Mesenchymal stem cell (in vitro differentiated cells and primary cell): Measurements from ENCODE around the gene ZNF552.
"Not testable (repeated sequence)": the region's sequence is repeated elsewhere in the genome, so short reads cannot be mapped to it uniquely, and the experiment has no call there.

ENCODE experiments used
- DNase-seq: peaks from one replicate; pipeline ENCODE4 v3.0.0-alpha.2; 2013
- H2AFZ ChIP-seq: one replicate; pipeline ENCODE4 v1.6.1; 2013; ENCODE audit warnings: low read depth, mild to moderate bottlenecking, control low read depth, inconsistent platforms, low read length, moderate library complexity
- H2AK5ac ChIP-seq: 2 replicates; pipeline ENCODE4 v1.6.1; 2013; ENCODE audit warnings: low read length, moderate library complexity, mild to moderate bottlenecking, inconsistent platforms; ENCODE audit not compliant: severe bottlenecking
- H2BK120ac ChIP-seq: one replicate; pipeline ENCODE4 v1.6.1; 2013; ENCODE audit warnings: low read depth, mild to moderate bottlenecking, inconsistent platforms, low read length, moderate library complexity
- H2BK12ac ChIP-seq, 2 experiments: one replicate each; pipeline ENCODE4 v1.6.1; 2013; ENCODE audit warnings: inconsistent platforms in 2 of 2, low read length in 2 of 2, mild to moderate bottlenecking in 2 of 2, moderate library complexity in 2 of 2, control low read depth in 1 of 2
- H2BK15ac ChIP-seq: one replicate; pipeline ENCODE4 v1.6.1; 2013; ENCODE audit warnings: mild to moderate bottlenecking, low read depth, inconsistent platforms; ENCODE audit not compliant: poor library complexity, severe bottlenecking
- H2BK5ac ChIP-seq: 2 replicates; pipeline ENCODE4 v1.6.1; 2013; ENCODE audit warnings: low read depth, mild to moderate bottlenecking, low read length, control low read depth, inconsistent platforms; ENCODE audit not compliant: poor library complexity, severe bottlenecking
- H3K14ac ChIP-seq, 2 experiments: one replicate each; pipeline ENCODE4 v1.6.1; 2013; ENCODE audit warnings: inconsistent platforms in 2 of 2, low read length in 2 of 2, control low read depth in 1 of 2, mild to moderate bottlenecking in 1 of 2, moderate library complexity in 1 of 2
- H3K18ac ChIP-seq, 2 experiments: one replicate each; pipeline ENCODE4 v1.6.1; 2013; ENCODE audit warnings: inconsistent platforms in 2 of 2, low read length in 2 of 2, control low read depth in 1 of 2, low read depth in 1 of 2, mild to moderate bottlenecking in 1 of 2
- H3K23ac ChIP-seq, 2 experiments: one replicate each; pipeline ENCODE4 v1.6.1; 2013; ENCODE audit warnings: inconsistent platforms in 2 of 2, low read length in 2 of 2, mild to moderate bottlenecking in 2 of 2, moderate library complexity in 2 of 2, control low read depth in 1 of 2
- H3K27ac ChIP-seq: 2 replicates; pipeline ENCODE4 v1.5.1; 2013; ENCODE audit warnings: mild to moderate bottlenecking, moderate library complexity, low read length, control low read depth, inconsistent platforms; ENCODE audit not compliant: poor library complexity, severe bottlenecking
- H3K27me3 ChIP-seq, 2 experiments: 2 replicates each; pipeline versions ENCODE4 v1.6.1 to v1.7.0; 2013; ENCODE audit warnings: low read length in 2 of 2, mild to moderate bottlenecking in 2 of 2, moderate library complexity in 2 of 2, control low read depth in 1 of 2, inconsistent platforms in 1 of 2; ENCODE audit not compliant: control insufficient read depth in 1 of 2, insufficient read depth in 1 of 2
- H3K36me3 ChIP-seq, 2 experiments: 2 replicates each; pipeline versions ENCODE4 v1.6.1 to v1.7.0; 2013; ENCODE audit warnings: low read length in 2 of 2, control low read depth in 1 of 2, inconsistent platforms in 1 of 2, low read depth in 1 of 2, mild to moderate bottlenecking in 1 of 2; ENCODE audit not compliant: insufficient read depth in 2 of 2, control insufficient read depth in 1 of 2
- H3K4ac ChIP-seq, 2 experiments: one replicate each; pipeline ENCODE4 v1.6.1; 2013; ENCODE audit warnings: inconsistent platforms in 2 of 2, low read length in 2 of 2, mild to moderate bottlenecking in 2 of 2, moderate library complexity in 2 of 2, control low read depth in 1 of 2, low read depth in 1 of 2
- H3K4me1 ChIP-seq: 2 replicates; pipeline ENCODE4 v1.6.1; 2013; ENCODE audit warnings: low read depth, low read length, control low read depth; ENCODE audit not compliant: control insufficient read depth, insufficient read depth
- H3K4me2 ChIP-seq: 2 replicates; pipeline ENCODE4 v1.6.1; 2013; ENCODE audit warnings: low read length, mild to moderate bottlenecking, inconsistent platforms; ENCODE audit not compliant: poor library complexity, severe bottlenecking
- H3K4me3 ChIP-seq, 2 experiments: 2 replicates each; pipeline versions ENCODE4 v1.5.1 to v1.7.0; 2013; ENCODE audit warnings: low read length in 2 of 2, mild to moderate bottlenecking in 2 of 2, control low read depth in 1 of 2, low read depth in 1 of 2; ENCODE audit not compliant: insufficient read depth in 1 of 2
- H3K79me1 ChIP-seq: replicated peaks from 2 replicates; pipeline ENCODE4 v1.6.1; 2013; ENCODE audit warnings: mild to moderate bottlenecking, control low read depth, low read length, inconsistent platforms; ENCODE audit not compliant: poor library complexity, severe bottlenecking
- H3K9ac ChIP-seq: 2 replicates; pipeline ENCODE4 v1.7.0; 2013; ENCODE audit warnings: mild to moderate bottlenecking, low read length, moderate library complexity
- H3K9me3 ChIP-seq: 2 replicates; pipeline ENCODE4 v1.7.0; 2013; ENCODE audit warnings: mild to moderate bottlenecking, low read length; ENCODE audit not compliant: control insufficient read depth
- H4K8ac ChIP-seq: one replicate; pipeline ENCODE4 v1.6.1; 2013; ENCODE audit warnings: inconsistent platforms, mild to moderate bottlenecking, low read length, moderate library complexity
- H4K91ac ChIP-seq: one replicate; pipeline ENCODE4 v1.6.1; 2013; ENCODE audit warnings: mild to moderate bottlenecking, low read length, inconsistent platforms
- WGBS: methylation state at CpG from one replicate; pipeline ENCODE4 v1.1.7; 2013; ENCODE audit warnings: mixed read lengths; 5-methylcytosine and 5-hydroxymethylcytosine counted together

ZNF552 gene

DNA sequence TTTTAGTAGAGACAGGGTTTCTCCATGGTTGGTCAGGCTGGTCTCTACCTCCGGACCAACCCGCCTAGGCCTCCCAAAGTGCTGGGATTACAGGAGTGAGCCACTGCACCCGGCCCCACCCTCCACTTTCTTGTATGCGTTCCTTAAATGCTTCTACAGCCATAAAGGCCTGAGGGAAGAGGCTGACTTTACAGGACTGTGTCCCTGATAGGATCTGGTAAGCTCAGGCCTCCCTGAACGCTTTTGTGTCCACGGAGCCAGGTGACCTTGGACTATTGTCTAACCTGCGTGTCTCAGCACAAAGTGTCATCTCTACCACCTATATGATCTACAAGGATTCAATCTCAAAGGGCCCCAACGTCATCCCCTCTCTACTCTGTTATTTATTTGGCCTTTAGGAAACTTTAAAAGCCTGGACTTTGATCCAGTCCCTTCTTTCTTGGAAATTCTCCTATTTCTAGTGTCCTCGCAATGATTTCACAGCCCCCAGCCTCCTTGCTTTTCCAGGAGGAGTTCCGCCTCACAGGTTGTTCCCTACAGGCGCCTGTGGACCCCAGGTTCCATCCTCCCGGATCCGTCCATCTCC is 701 bp downstream of the ZNF552 start:
- Histone ChIP-seq H2BK12ac (peak overlapping the region in 1 of 2 experiments; percentile 25), H2BK120ac (no peak overlapping the region), H3K18ac (peak overlapping the region in 1 of 2 experiments; percentile 69), H2BK15ac (no peak overlapping the region), H4K8ac (peak overlapping the region; percentile 78), H2AFZ (peak overlapping the region; percentile 16), H3K14ac (no peak overlapping the region), H3K23ac (peak overlapping the region in 1 of 2 experiments; percentile 9), H3K36me3 (peaks cover 14 to 21% of the 10 kb centered on the region in 2 experiments), H2BK5ac (no peak overlapping the region), H3K79me1 (peaks cover 26% of the 10 kb centered on the region), H3K27me3 (no peaks in the 10 kb centered on the region), H3K9ac (peak overlapping the region; percentile 95), H3K4me2 (peak overlapping the region; percentile 72), H3K4ac (no peak overlapping the region), H3K4me1 (peaks cover 10% of the 10 kb centered on the region), H3K27ac (no peak overlapping the region), H2AK5ac (no peak overlapping the region), H3K4me3 (peak overlapping the region; percentile 71 to 99), H4K91ac (peak overlapping the region; percentile 2), H3K9me3 (no peaks in the 10 kb centered on the region)
- peak; percentile 6 for DNase-seq
- WGBS, result 15% methylated on average over 11 of the region's 13 CpGs

DNA sequence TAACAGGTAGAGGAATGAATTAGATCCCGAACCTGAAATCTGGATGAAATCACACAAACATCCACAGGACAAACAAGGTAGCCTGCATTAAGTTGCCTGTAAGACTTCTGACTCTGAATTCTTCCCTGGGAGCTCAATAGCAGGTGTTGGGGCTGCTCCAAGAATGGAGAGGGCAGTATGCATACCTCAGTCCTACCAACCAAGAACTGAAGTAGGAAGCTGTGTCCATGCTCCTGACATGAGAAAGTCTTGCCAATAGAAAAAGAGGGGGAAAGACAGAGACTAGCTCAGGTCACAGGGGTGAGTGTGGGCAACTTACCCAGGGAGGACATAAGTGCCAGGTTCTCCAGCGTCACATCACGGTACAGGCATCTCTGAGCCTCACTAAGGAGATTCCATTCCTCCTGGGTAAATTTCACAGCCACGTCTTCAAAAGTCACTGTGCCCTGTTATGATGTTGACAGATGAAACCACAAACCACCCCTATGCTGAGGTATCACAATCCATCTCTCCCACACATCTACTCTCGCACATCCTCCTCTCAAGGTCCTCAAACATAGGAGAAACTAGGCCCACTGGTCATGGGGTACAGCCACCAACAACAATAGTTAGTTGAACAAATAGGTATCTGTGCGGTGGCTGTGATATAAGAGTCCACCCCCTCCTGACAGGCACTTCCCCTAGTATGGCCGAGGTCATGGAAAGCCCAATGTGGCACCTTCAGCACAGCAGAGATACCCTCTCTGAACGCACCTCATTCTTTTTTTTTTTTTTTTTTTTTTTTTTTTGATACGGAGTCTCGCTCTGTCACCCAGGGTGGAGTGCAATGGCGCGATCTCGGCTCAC is 1.5 kb downstream of the ZNF552 start:
- not testable (repeated sequence) for H3K27me3 ChIP-seq, H3K4me3 ChIP-seq, H2BK15ac ChIP-seq, H2BK120ac ChIP-seq, H2BK5ac ChIP-seq, H3K9ac ChIP-seq, H3K4me1 ChIP-seq, H3K27ac ChIP-seq, H4K91ac ChIP-seq, H2AFZ ChIP-seq, H3K18ac ChIP-seq, H3K14ac ChIP-seq, H3K4me2 ChIP-seq, H2AK5ac ChIP-seq, H3K23ac ChIP-seq, H2BK12ac ChIP-seq, H3K9me3 ChIP-seq, H4K8ac ChIP-seq, DNase-seq, H3K4ac ChIP-seq
- Histone ChIP-seq H3K36me3 (peaks cover 14 to 25% of the 10 kb centered on the region in 2 experiments), H3K79me1 (peaks cover 27% of the 10 kb centered on the region)
- 93% methylated on average over 10 of the region's 13 CpGs for WGBS

DNA sequence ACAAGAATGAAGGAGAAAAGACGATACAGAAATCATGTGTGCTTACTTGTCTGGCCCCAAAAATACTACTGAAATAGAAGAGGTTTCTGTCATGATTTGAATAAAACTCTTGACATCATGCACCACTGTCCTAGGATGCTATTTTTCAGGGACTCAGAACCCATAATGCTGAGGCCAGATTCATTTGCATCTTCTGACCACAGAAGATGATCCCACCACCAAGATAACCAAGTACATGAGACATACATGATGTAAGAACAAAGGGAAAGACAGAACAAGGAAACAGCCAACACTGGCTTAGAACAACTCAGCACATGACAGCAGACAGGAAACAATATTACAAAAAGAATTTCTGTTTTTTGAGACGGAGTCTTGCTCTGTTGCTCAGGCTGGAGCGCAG is 2.5 kb downstream of the ZNF552 start:
- H3K9me3 ChIP-seq, result no peaks in the 10 kb centered on the region
- no peak overlapping the region for H2AK5ac ChIP-seq
- no peak overlapping the region for H2BK5ac ChIP-seq
- H2BK15ac ChIP-seq, result no peak overlapping the region
- no peak overlapping the region for H3K4me3 ChIP-seq
- no peak overlapping the region for H2BK12ac ChIP-seq
- H3K14ac ChIP-seq, result no peak overlapping the region
- no peaks in the 10 kb centered on the region for H3K27me3 ChIP-seq
- no peak overlapping the region for H3K23ac ChIP-seq
- no peak overlapping the region for H2BK120ac ChIP-seq
- no peak overlapping the region for H3K9ac ChIP-seq
- no peak overlapping the region for H4K91ac ChIP-seq
- H3K27ac ChIP-seq, result no peak overlapping the region
- H3K4me1 ChIP-seq, result peaks cover 10% of the 10 kb centered on the region
- no peak overlapping the region for H3K4me2 ChIP-seq
- no peak overlapping the region for H4K8ac ChIP-seq
- peaks cover 31% of the 10 kb centered on the region for H3K79me1 ChIP-seq
- WGBS, result 98% methylated on average over 3 of the region's 3 CpGs
- no peak overlapping the region for H2AFZ ChIP-seq
- peaks cover 18 to 33% of the 10 kb centered on the region in 2 experiments for H3K36me3 ChIP-seq
- no peak overlapping the region for H3K18ac ChIP-seq
- H3K4ac ChIP-seq, result no peak overlapping the region
- DNase-seq, result peak; percentile 18
